ENCODE data around the gene SLC29A3. TPM values are rescaled to one million over a fixed set of nuclear protein-coding genes. Genes with fewer than 3 reads are reported as not detected.

SLC29A3 gene
- total RNA-seq, 1 experiment from 2014 or later: 4.4 TPM

GRCh38 chr10:71297343-71297742 lies 21.7 kb upstream of the SLC29A3 start:
- Histone ChIP-seq H3K36me3 (ENCODE audit: low read depth, low read length) (no peaks in the 10 kb centered on the region), H4K20me1 (ENCODE audit: low read length) (no peaks in the 10 kb centered on the region), H2AFZ (ENCODE audit: low read length) (no peak overlapping the region), H3K27ac (ENCODE audit: low read length) (no peak overlapping the region), H3K79me2 (ENCODE audit: low read length) (no peaks in the 10 kb centered on the region), H3K9ac (ENCODE audit: low read length) (no peak overlapping the region), H3K9me2 (replicated peaks; ENCODE audit: low read length) (no peaks in the 10 kb centered on the region), H3K4me1 (ENCODE audit: insufficient read depth, low read length) (no peaks in the 10 kb centered on the region), H3K27me3 (ENCODE audit: low read length) (no peaks in the 10 kb centered on the region), H3K9me3 (ENCODE audit: low read length) (no peaks in the 10 kb centered on the region), H3F3A (ENCODE audit: low read length, unreplicated experiment) (no peaks in the 10 kb centered on the region), H3K4me3 (ENCODE audit: low read length) (no peak overlapping the region), H3K4me2 (ENCODE audit: low read length) (no peak overlapping the region)
- no TSS peak for BruUV-seq (replicated peaks)
- TF ChIP-seq, protein P1, sequence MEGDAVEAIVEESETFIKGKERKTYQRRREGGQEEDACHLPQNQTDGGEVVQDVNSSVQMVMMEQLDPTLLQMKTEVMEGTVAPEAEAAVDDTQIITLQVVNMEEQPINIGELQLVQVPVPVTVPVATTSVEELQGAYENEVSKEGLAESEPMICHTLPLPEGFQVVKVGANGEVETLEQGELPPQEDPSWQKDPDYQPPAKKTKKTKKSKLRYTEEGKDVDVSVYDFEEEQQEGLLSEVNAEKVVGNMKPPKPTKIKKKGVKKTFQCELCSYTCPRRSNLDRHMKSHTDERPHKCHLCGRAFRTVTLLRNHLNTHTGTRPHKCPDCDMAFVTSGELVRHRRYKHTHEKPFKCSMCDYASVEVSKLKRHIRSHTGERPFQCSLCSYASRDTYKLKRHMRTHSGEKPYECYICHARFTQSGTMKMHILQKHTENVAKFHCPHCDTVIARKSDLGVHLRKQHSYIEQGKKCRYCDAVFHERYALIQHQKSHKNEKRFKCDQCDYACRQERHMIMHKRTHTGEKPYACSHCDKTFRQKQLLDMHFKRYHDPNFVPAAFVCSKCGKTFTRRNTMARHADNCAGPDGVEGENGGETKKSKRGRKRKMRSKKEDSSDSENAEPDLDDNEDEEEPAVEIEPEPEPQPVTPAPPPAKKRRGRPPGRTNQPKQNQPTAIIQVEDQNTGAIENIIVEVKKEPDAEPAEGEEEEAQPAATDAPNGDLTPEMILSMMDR (conservative IDR thresholded peaks at IDR 0.05; ENCODE audit: low read depth, low read length): no peak
- ChIA-PET POLR2A (ENCODE audit: unreplicated experiment) (no interaction called here), CTCF (no interaction called here)
- DNase-seq (no peak), ATAC-seq (no peak)
- intact Hi-C loops (cut with micrococcal nuclease): no loop called here

GRCh38 chr10:71299071-71299785 lies 19.8 kb upstream of the SLC29A3 start:
- BruUV-seq (replicated peaks): no TSS peak
- no peaks in the 10 kb centered on the region for H3F3A ChIP-seq (ENCODE audit: low read length, unreplicated experiment)
- no peak overlapping the region for H3K4me2 ChIP-seq (ENCODE audit: low read length)
- H3K4me3 ChIP-seq (ENCODE audit: low read length): no peak overlapping the region
- ChIA-PET CTCF (no interaction called here), POLR2A (ENCODE audit: unreplicated experiment) (no interaction called here)
- H3K27ac ChIP-seq (ENCODE audit: low read length): no peak overlapping the region
- no peak overlapping the region for H2AFZ ChIP-seq (ENCODE audit: low read length)
- H3K9me3 ChIP-seq (ENCODE audit: low read length): no peaks in the 10 kb centered on the region
- TF ChIP-seq, protein P1 (conservative IDR thresholded peaks at IDR 0.05; ENCODE audit: low read depth, low read length): no peak
- TF ChIP-seq EZH2phosphoT487 (IDR thresholded peaks at IDR 0.05; ENCODE audit: borderline replicate concordance, low read length) (no peak), EZH2 (IDR thresholded peaks at IDR 0.05; ENCODE audit: low read length, unreplicated experiment) (no peak)
- DNase-seq: no peak
- no peaks in the 10 kb centered on the region for H3K36me3 ChIP-seq (ENCODE audit: low read depth, low read length)
- intact Hi-C loops (cut with micrococcal nuclease): no loop called here
- H3K9ac ChIP-seq (ENCODE audit: low read length): no peak overlapping the region
- no peaks in the 10 kb centered on the region for H3K4me1 ChIP-seq (ENCODE audit: insufficient read depth, low read length)
- H3K79me2 ChIP-seq (ENCODE audit: low read length): no peaks in the 10 kb centered on the region
- no peaks in the 10 kb centered on the region for H3K27me3 ChIP-seq (ENCODE audit: low read length)
- no peaks in the 10 kb centered on the region for H3K9me2 ChIP-seq (replicated peaks; ENCODE audit: low read length)
- ATAC-seq: no peak
- no peaks in the 10 kb centered on the region for H4K20me1 ChIP-seq (ENCODE audit: low read length)

GRCh38 chr10:71300555-71301370 lies 18.3 kb upstream of the SLC29A3 start:
- Histone ChIP-seq H3K79me2 (ENCODE audit: low read length) (no peaks in the 10 kb centered on the region), H3K9ac (ENCODE audit: low read length) (no peak overlapping the region), H4K20me1 (ENCODE audit: low read length) (no peaks in the 10 kb centered on the region), H3K27me3 (ENCODE audit: low read length) (no peaks in the 10 kb centered on the region), H3K4me3 (ENCODE audit: low read length) (no peak overlapping the region), H3K4me2 (ENCODE audit: low read length) (no peak overlapping the region), H2AFZ (ENCODE audit: low read length) (no peak overlapping the region), H3K4me1 (ENCODE audit: insufficient read depth, low read length) (no peaks in the 10 kb centered on the region), H3F3A (ENCODE audit: low read length, unreplicated experiment) (no peaks in the 10 kb centered on the region), H3K9me2 (replicated peaks; ENCODE audit: low read length) (no peaks in the 10 kb centered on the region), H3K36me3 (ENCODE audit: low read depth, low read length) (no peaks in the 10 kb centered on the region), H3K9me3 (ENCODE audit: low read length) (no peaks in the 10 kb centered on the region), H3K27ac (ENCODE audit: low read length) (no peak overlapping the region)
- ChIA-PET CTCF (no interaction called here), POLR2A (ENCODE audit: unreplicated experiment) (no interaction called here)
- TF ChIP-seq, protein P1 (conservative IDR thresholded peaks at IDR 0.05; ENCODE audit: low read depth, low read length): no peak
- TF ChIP-seq EZH2 (IDR thresholded peaks at IDR 0.05; ENCODE audit: low read length, unreplicated experiment) (no peak), EZH2phosphoT487 (IDR thresholded peaks at IDR 0.05; ENCODE audit: borderline replicate concordance, low read length) (no peak)
- DNase-seq (no peak), ATAC-seq (no peak)
- no TSS peak for BruUV-seq (replicated peaks)
- intact Hi-C loops (cut with micrococcal nuclease): no loop called here
